COLO668 (cell line): ENCODE measurements around the gene EHF.

Source experiments
- DNase-seq: peaks from one replicate; lab custom pipeline; 2025; ENCODE audit not compliant: unreplicated experiment; lab: John Stamatoyannopoulos, UW

The EHF gene

GRCh38 chr11:34643311-34643710 is 22.4 kb downstream of the EHF start:
- no peak for DNase-seq

GRCh38 chr11:34643846-34644245 is 23.0 kb downstream of the EHF start:
- DNase-seq, result no peak

GRCh38 chr11:34644669-34645406 is 23.9 kb downstream of the EHF start:
- DNase-seq, result no peak

GRCh38 chr11:34646431-34646830 is 25.5 kb downstream of the EHF start:
- no peak for DNase-seq

GRCh38 chr11:34647131-34647530 is 26.2 kb downstream of the EHF start:
- no peak for DNase-seq

- DNase-seq, result no peak
These were observed 26.6 kb downstream of the EHF start for GRCh38 chr11:34647532-34647931.

GRCh38 chr11:34648036-34648435 is 27.1 kb downstream of the EHF start:
- DNase-seq, result no peak

GRCh38 chr11:34649597-34649996 is 28.7 kb downstream of the EHF start:
- no peak for DNase-seq

GRCh38 chr11:34650528-34650927 is 29.6 kb downstream of the EHF start:
- no peak for DNase-seq

- no peak for DNase-seq
These were observed 30.7 kb downstream of the EHF start for GRCh38 chr11:34651551-34651950.

GRCh38 chr11:34652191-34652973 is 31.5 kb downstream of the EHF start:
- no peak for DNase-seq

GRCh38 chr11:34653031-34653430 is 32.1 kb downstream of the EHF start:
- DNase-seq, result no peak

GRCh38 chr11:34653851-34654482 is 33.1 kb downstream of the EHF start:
- DNase-seq, result no peak

GRCh38 chr11:34654483-34655334 is 33.8 kb downstream of the EHF start:
- peak; percentile 39 for DNase-seq

- DNase-seq, result no peak
These were observed 34.6 kb downstream of the EHF start for GRCh38 chr11:34655335-34656008.

GRCh38 chr11:34656062-34656720 is 35.3 kb downstream of the EHF start:
- no peak for DNase-seq

GRCh38 chr11:34658071-34659015 is 37.5 kb downstream of the EHF start:
- DNase-seq, result no peak

- no peak for DNase-seq
These were observed 38.3 kb downstream of the EHF start for GRCh38 chr11:34659096-34659733.
